ENCODE measurements around the gene TEK. TPM values are rescaled to one million over a fixed set of nuclear protein-coding genes. Genes with fewer than 3 reads are reported as not detected.
A peak's percentile ranks its signal among the peaks of the same experiment; 100 is the strongest.

TEK gene
- total RNA-seq, 4 donors from 2014 or later: 9.8 to 20.0 (median 16.7) TPM

- H3K9me3 ChIP-seq: no peaks in the 10 kb centered on the region
- TF ChIP-seq CTCF (IDR thresholded peaks at IDR 0.05): no peak
- TF ChIP-seq POLR2A (IDR thresholded peaks at IDR 0.05): no peak
- TF ChIP-seq EP300 (IDR thresholded peaks at IDR 0.05): no peak
- no peaks in the 10 kb centered on the region for H3K36me3 ChIP-seq
- no peak overlapping the region for H3K4me3 ChIP-seq
- H3K27ac ChIP-seq: peak overlapping the region in 2 of 4 donors; percentile 53 to 56
- peaks cover 0 to 25% (median 5%) of the 10 kb centered on the region in 4 donors for H3K4me1 ChIP-seq
- WGBS, 2 donors: 55 to 57% methylated on average over 5 of the region's 5 CpGs
- no peaks in the 10 kb centered on the region for H3K27me3 ChIP-seq
- no peak for DNase-seq (ENCODE audit: low spot score in 2 of 2)
Observed at GRCh38 chr9:27150746-27151406, 41.9 kb downstream of the TEK start.

- Histone ChIP-seq H3K9me3 (no peaks in the 10 kb centered on the region), H3K4me3 (no peak overlapping the region), H3K36me3 (no peaks in the 10 kb centered on the region), H3K4me1 (peaks cover 0 to 25% (median 5%) of the 10 kb centered on the region in 4 donors), H3K27ac (peak overlapping the region in 2 of 4 donors; percentile 53 to 56), H3K27me3 (no peaks in the 10 kb centered on the region)
- peak in 1 of 2 donors; percentile 47 for DNase-seq (ENCODE audit: low spot score in 2 of 2)
- TF ChIP-seq POLR2A (IDR thresholded peaks at IDR 0.05) (no peak), CTCF (IDR thresholded peaks at IDR 0.05) (no peak), EP300 (IDR thresholded peaks at IDR 0.05) (peak in 1 of 2 donors; percentile 15)
- 32 to 40% methylated on average over 8 of the region's 8 CpGs for WGBS, 2 donors
Observed at GRCh38 chr9:27151693-27152404, 42.8 kb downstream of the TEK start.

GRCh38 chr9:27152405-27152718, 43.3 kb downstream of the TEK start:
- no peak for DNase-seq (ENCODE audit: low spot score in 2 of 2)
- no peaks in the 10 kb centered on the region for H3K27me3 ChIP-seq
- H3K4me1 ChIP-seq: peaks cover 0 to 25% (median 5%) of the 10 kb centered on the region in 4 donors
- H3K9me3 ChIP-seq: no peaks in the 10 kb centered on the region
- whole genome bisulfite sequencing, 2 donors: 39 to 40% methylated on average over 2 of the region's 2 CpGs
- TF ChIP-seq CTCF (IDR thresholded peaks at IDR 0.05): no peak
- TF ChIP-seq EP300 (IDR thresholded peaks at IDR 0.05): no peak
- TF ChIP-seq POLR2A (IDR thresholded peaks at IDR 0.05): no peak
- H3K36me3 ChIP-seq: no peaks in the 10 kb centered on the region
- H3K4me3 ChIP-seq: no peak overlapping the region
- H3K27ac ChIP-seq: no peak overlapping the region

DNA sequence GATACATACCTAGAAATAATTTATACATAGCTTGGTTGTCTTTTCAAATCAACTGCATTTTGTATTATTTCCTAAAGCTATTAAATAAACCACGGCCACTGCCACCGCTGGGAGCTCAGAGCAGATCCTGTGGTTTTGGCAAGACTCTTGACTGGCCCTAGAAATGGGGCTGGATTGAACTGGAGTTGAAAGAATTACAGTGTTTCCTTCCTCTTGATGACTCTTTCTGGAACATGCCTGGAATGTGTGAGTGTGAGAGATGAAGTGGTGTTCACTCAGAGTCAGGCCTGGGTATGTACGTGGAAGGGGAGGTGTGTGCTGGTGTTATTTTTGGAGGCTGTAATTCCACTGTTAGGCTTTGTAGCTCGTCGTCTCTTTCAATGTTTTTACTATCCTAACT, 45.9 kb downstream of the TEK start:
- Histone ChIP-seq H3K4me1 (peaks cover 0 to 25% (median 5%) of the 10 kb centered on the region in 4 donors), H3K4me3 (no peak overlapping the region), H3K36me3 (no peaks in the 10 kb centered on the region), H3K27ac (peak overlapping the region in 2 of 4 donors; percentile 20 to 57), H3K9me3 (no peaks in the 10 kb centered on the region), H3K27me3 (no peaks in the 10 kb centered on the region)
- 22 to 36% methylated on average over 5 of the region's 5 CpGs for WGBS, 2 donors
- DNase-seq (ENCODE audit: low spot score in 2 of 2): peak in 1 of 2 donors; percentile 19
- TF ChIP-seq POLR2A (IDR thresholded peaks at IDR 0.05) (no peak), EP300 (IDR thresholded peaks at IDR 0.05) (peak; percentile 20 to 63)

GRCh38 chr9:27157097-27157496, 48.1 kb downstream of the TEK start:
- TF ChIP-seq POLR2A (IDR thresholded peaks at IDR 0.05) (no peak), CTCF (IDR thresholded peaks at IDR 0.05) (no peak), EP300 (IDR thresholded peaks at IDR 0.05) (no peak)
- no peaks in the 10 kb centered on the region for H3K36me3 ChIP-seq
- DNase-seq (ENCODE audit: low spot score in 2 of 2): no peak
- H3K27ac ChIP-seq: no peak overlapping the region
- no peaks in the 10 kb centered on the region for H3K27me3 ChIP-seq
- no peaks in the 10 kb centered on the region for H3K9me3 ChIP-seq
- H3K4me3 ChIP-seq: no peak overlapping the region
- peaks cover 0 to 6% (median 2%) of the 10 kb centered on the region in 4 donors for H3K4me1 ChIP-seq

Measured in tibial nerve (tissue), 4 donors.